Measurements from ENCODE around the gene TUBA1A.
A peak's percentile ranks its signal among the peaks of the same experiment; 100 is the strongest.
"Not testable (repeated sequence)": the region's sequence is repeated elsewhere in the genome, so short reads cannot be mapped to it uniquely, and the experiment has no call there.

The TUBA1A gene

GRCh38 chr12:49219417-49220026 lies 30.6 kb upstream of the TUBA1A start:
- ATAC-seq, result no peak
- Mint-ChIP-seq H3K36me3 (no peaks in the 10 kb centered on the region), H3K9me3 (no peaks in the 10 kb centered on the region), H3K4me1 (peaks cover 13% of the 10 kb centered on the region), H3K27me3 (no peaks in the 10 kb centered on the region), H3K27ac (no peak overlapping the region), H3K4me3 (no peak overlapping the region)

GRCh38 chr12:49212572-49212971 lies 23.7 kb upstream of the TUBA1A start:
- no peak overlapping the region for H3K4me3 Mint-ChIP-seq
- ATAC-seq, result no peak
- no peaks in the 10 kb centered on the region for H3K27me3 Mint-ChIP-seq
- H3K4me1 Mint-ChIP-seq, result no peaks in the 10 kb centered on the region
- H3K27ac Mint-ChIP-seq, result no peak overlapping the region
- no peaks in the 10 kb centered on the region for H3K36me3 Mint-ChIP-seq
- H3K9me3 Mint-ChIP-seq, result no peaks in the 10 kb centered on the region

GRCh38 chr12:49210703-49211102 lies 21.8 kb upstream of the TUBA1A start:
- H3K4me1 Mint-ChIP-seq, ATAC-seq, H3K27me3 Mint-ChIP-seq, H3K27ac Mint-ChIP-seq, H3K36me3 Mint-ChIP-seq, H3K4me3 Mint-ChIP-seq, H3K9me3 Mint-ChIP-seq: not testable (repeated sequence)

GRCh38 chr12:49208676-49209075 lies 19.8 kb upstream of the TUBA1A start:
- no peaks in the 10 kb centered on the region for H3K4me1 Mint-ChIP-seq
- ATAC-seq, result no peak
- no peak overlapping the region for H3K4me3 Mint-ChIP-seq
- no peaks in the 10 kb centered on the region for H3K36me3 Mint-ChIP-seq
- no peaks in the 10 kb centered on the region for H3K27me3 Mint-ChIP-seq
- H3K9me3 Mint-ChIP-seq, result no peaks in the 10 kb centered on the region
- no peak overlapping the region for H3K27ac Mint-ChIP-seq

DNA sequence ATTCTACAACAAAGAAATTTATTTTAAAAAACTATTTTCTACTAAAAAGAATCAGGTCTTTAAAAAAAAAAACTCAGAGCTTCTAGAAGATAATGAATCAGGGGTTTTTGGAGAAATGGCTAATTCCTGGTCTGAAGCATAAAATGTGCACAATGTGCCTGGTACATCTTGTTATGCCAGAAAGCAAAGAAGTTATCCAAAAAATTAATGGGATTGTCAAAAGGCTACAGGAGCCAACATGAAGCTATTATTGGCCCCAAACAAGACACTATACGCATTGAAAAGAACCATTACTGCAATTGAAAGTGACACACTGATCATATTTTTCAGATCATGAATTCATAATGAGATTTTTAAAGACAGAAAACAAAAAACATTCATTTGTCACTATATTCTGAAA lies 19.3 kb upstream of the TUBA1A start:
- Mint-ChIP-seq H3K27me3 (no peaks in the 10 kb centered on the region), H3K27ac (no peak overlapping the region), H3K36me3 (no peaks in the 10 kb centered on the region), H3K9me3 (no peaks in the 10 kb centered on the region), H3K4me1 (no peaks in the 10 kb centered on the region), H3K4me3 (no peak overlapping the region)
- no peak for ATAC-seq

DNA sequence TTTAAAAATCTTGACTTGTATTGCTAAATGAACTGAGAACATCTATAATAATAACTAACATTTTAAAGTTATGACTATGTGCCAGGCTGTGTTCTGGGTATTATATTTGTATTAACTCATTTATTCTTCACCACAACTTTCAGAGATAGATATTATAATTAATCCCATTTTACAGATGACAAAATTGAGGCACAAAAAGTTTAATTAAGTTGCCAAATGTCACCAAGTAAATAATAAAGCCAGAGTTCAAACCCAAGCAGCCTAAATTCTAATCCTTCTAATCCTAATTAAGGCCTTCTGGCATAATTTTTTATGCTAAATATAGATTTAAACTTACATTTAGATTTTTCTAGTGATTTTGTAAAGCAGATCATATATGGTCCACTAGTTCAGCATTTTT lies 17.5 kb upstream of the TUBA1A start:
- no peak for ATAC-seq
- Mint-ChIP-seq H3K9me3 (no peaks in the 10 kb centered on the region), H3K4me1 (peaks cover 5% of the 10 kb centered on the region), H3K4me3 (no peak overlapping the region), H3K36me3 (no peaks in the 10 kb centered on the region), H3K27ac (no peak overlapping the region), H3K27me3 (no peaks in the 10 kb centered on the region)

DNA sequence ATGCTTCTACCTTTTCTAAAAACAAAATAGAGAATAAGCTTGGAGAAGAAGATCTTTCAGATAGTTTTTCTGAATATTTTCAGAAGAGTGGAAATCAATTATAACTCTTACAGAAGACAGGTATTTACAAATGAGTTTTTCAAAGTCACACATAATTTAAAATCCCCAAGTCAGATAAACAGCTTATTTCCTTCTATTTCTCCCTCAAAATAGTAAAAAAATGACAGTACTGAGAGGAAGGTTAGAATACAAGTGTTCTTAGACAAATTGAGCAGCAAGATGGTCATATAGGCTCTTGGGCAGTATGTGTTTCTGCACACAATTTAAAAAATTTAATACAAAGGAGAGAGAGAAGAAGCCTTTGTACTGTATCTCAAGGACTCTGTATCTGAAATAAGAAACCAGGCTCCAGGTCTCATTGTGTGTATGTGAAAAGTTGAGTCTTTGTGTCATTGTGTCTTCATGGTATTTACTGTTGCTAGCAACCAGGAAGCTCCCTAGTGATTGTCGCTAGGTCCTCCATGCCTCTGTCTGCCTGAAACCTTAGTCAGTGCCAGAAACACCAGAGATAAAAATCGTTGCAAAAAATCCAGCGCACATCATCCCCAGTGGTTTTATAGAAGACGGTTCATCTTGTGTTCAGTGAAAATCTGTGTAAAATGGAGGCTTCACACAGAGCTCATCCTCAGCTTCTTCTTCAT lies 12.9 kb upstream of the TUBA1A start:
- ATAC-seq, result no peak
- Mint-ChIP-seq H3K9me3 (no peaks in the 10 kb centered on the region), H3K27ac (no peak overlapping the region), H3K4me1 (peaks cover 11% of the 10 kb centered on the region), H3K27me3 (no peaks in the 10 kb centered on the region), H3K4me3 (no peak overlapping the region), H3K36me3 (no peaks in the 10 kb centered on the region)

GRCh38 chr12:49200919-49201594 lies 12.2 kb upstream of the TUBA1A start:
- peak; percentile 78 for ATAC-seq
- peaks cover 11% of the 10 kb centered on the region for H3K4me1 Mint-ChIP-seq
- H3K36me3 Mint-ChIP-seq, result no peaks in the 10 kb centered on the region
- no peak overlapping the region for H3K27ac Mint-ChIP-seq
- H3K4me3 Mint-ChIP-seq, result no peak overlapping the region
- H3K27me3 Mint-ChIP-seq, result no peaks in the 10 kb centered on the region
- H3K9me3 Mint-ChIP-seq, result no peaks in the 10 kb centered on the region

GRCh38 chr12:49198431-49199155 lies 9.7 kb upstream of the TUBA1A start:
- ATAC-seq, result no peak
- no peaks in the 10 kb centered on the region for H3K36me3 Mint-ChIP-seq
- H3K4me3 Mint-ChIP-seq, result no peak overlapping the region
- H3K9me3 Mint-ChIP-seq, result no peaks in the 10 kb centered on the region
- no peaks in the 10 kb centered on the region for H3K27me3 Mint-ChIP-seq
- no peak overlapping the region for H3K27ac Mint-ChIP-seq
- H3K4me1 Mint-ChIP-seq, result peaks cover 11% of the 10 kb centered on the region

- no peaks in the 10 kb centered on the region for H3K9me3 Mint-ChIP-seq
- H3K27me3 Mint-ChIP-seq, result no peaks in the 10 kb centered on the region
Observed at GRCh38 chr12:49197256-49197655, 8.4 kb upstream of the TUBA1A start.

DNA sequence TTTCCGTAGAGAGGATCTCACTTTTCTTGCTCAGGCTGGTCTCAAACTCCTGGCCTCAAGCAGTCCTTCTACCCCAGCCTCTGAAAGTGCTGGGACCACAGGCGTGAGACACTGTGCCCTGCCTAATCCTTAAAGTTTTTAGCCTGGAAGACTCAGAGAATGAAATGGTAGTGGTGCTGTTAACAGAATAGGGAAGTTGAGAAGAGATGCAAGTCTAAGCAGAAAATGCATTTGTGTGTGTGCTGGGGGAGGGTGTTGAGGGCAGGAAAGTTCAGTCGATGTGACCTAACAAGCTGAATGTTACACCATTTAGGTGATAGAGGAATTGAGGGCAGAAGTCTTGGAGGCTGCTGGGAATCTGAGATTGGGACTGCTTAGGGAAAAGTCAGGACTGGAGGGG lies 6.9 kb upstream of the TUBA1A start:
- Mint-ChIP-seq H3K27ac (no peak overlapping the region), H3K27me3 (no peaks in the 10 kb centered on the region), H3K9me3 (no peaks in the 10 kb centered on the region), H3K4me3 (no peak overlapping the region), H3K4me1 (no peaks in the 10 kb centered on the region), H3K36me3 (no peaks in the 10 kb centered on the region)
- ATAC-seq, result no peak

More at GRCh38 chr12:49197256-49197655, 8.4 kb upstream of the TUBA1A start:
- Mint-ChIP-seq H3K4me1 (peaks cover 11% of the 10 kb centered on the region), H3K36me3 (no peaks in the 10 kb centered on the region), H3K4me3 (no peak overlapping the region), H3K27ac (no peak overlapping the region)
- ATAC-seq, result no peak

- H3K36me3 Mint-ChIP-seq, H3K4me1 Mint-ChIP-seq, H3K4me3 Mint-ChIP-seq, ATAC-seq, H3K9me3 Mint-ChIP-seq, H3K27ac Mint-ChIP-seq, H3K27me3 Mint-ChIP-seq: not testable (repeated sequence)
Observed at GRCh38 chr12:49193746-49194145, 4.9 kb upstream of the TUBA1A start.

DNA sequence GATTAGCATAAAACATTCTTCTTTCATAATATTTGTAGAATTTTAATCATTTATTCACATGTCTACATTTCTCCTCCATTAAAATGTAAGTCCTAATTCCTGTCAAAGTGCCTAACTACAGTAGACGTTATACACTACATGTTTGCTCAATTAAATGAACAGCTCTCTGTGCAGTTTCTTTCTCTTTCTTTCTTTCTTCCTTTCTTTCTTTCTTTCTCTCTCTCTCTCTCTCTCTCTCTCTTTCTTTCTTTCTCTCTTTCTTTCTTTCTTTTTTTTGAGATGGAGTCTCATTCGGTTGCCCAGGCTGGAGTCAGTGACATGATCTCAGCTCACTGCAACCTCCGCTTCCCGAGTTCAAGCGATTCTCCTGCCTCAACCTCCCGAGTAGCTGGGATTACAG lies 2.6 kb upstream of the TUBA1A start:
- H3K9me3 Mint-ChIP-seq, H3K36me3 Mint-ChIP-seq, H3K27me3 Mint-ChIP-seq, H3K4me3 Mint-ChIP-seq, H3K4me1 Mint-ChIP-seq, ATAC-seq: not testable (repeated sequence)
- H3K27ac Mint-ChIP-seq, result peak overlapping the region; percentile 66

- peaks cover 6% of the 10 kb centered on the region for H3K4me1 Mint-ChIP-seq
- H3K36me3 Mint-ChIP-seq, result no peaks in the 10 kb centered on the region
- no peak for ATAC-seq
- no peak overlapping the region for H3K4me3 Mint-ChIP-seq
- H3K27ac Mint-ChIP-seq, result no peak overlapping the region
- no peaks in the 10 kb centered on the region for H3K9me3 Mint-ChIP-seq
- no peaks in the 10 kb centered on the region for H3K27me3 Mint-ChIP-seq
Observed at GRCh38 chr12:49190974-49191373, 2.1 kb upstream of the TUBA1A start.
